Measurements from ENCODE around the gene GAS2L1.

DNA sequence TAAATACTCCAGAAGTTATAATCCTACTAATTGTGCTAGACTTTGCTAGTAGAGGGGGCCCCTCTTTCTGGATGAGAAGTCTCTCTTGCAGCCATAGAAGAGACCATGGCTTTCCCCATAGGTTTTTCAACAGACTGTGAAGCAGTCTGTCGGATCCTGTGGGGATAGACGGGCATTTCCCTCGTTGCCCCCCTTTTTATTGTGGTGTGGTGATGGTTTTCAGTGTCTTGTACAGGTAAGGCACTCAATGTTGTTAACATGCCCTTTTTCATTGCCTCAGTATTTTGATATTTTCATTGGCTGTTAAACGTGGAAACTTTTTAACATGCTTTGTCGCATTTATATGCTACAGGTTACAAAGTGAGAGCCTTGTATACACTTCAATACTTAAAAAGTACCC lies 16.4 kb upstream of the GAS2L1 start:
- TF ChIP-seq, protein P1, sequence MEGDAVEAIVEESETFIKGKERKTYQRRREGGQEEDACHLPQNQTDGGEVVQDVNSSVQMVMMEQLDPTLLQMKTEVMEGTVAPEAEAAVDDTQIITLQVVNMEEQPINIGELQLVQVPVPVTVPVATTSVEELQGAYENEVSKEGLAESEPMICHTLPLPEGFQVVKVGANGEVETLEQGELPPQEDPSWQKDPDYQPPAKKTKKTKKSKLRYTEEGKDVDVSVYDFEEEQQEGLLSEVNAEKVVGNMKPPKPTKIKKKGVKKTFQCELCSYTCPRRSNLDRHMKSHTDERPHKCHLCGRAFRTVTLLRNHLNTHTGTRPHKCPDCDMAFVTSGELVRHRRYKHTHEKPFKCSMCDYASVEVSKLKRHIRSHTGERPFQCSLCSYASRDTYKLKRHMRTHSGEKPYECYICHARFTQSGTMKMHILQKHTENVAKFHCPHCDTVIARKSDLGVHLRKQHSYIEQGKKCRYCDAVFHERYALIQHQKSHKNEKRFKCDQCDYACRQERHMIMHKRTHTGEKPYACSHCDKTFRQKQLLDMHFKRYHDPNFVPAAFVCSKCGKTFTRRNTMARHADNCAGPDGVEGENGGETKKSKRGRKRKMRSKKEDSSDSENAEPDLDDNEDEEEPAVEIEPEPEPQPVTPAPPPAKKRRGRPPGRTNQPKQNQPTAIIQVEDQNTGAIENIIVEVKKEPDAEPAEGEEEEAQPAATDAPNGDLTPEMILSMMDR (IDR thresholded peaks at IDR 0.05): no peak
- TF ChIP-seq SIN3A (IDR thresholded peaks at IDR 0.05; ENCODE audit: borderline replicate concordance, insufficient read depth, low read depth, low read length): no peak
- TF ChIP-seq, protein P2, sequence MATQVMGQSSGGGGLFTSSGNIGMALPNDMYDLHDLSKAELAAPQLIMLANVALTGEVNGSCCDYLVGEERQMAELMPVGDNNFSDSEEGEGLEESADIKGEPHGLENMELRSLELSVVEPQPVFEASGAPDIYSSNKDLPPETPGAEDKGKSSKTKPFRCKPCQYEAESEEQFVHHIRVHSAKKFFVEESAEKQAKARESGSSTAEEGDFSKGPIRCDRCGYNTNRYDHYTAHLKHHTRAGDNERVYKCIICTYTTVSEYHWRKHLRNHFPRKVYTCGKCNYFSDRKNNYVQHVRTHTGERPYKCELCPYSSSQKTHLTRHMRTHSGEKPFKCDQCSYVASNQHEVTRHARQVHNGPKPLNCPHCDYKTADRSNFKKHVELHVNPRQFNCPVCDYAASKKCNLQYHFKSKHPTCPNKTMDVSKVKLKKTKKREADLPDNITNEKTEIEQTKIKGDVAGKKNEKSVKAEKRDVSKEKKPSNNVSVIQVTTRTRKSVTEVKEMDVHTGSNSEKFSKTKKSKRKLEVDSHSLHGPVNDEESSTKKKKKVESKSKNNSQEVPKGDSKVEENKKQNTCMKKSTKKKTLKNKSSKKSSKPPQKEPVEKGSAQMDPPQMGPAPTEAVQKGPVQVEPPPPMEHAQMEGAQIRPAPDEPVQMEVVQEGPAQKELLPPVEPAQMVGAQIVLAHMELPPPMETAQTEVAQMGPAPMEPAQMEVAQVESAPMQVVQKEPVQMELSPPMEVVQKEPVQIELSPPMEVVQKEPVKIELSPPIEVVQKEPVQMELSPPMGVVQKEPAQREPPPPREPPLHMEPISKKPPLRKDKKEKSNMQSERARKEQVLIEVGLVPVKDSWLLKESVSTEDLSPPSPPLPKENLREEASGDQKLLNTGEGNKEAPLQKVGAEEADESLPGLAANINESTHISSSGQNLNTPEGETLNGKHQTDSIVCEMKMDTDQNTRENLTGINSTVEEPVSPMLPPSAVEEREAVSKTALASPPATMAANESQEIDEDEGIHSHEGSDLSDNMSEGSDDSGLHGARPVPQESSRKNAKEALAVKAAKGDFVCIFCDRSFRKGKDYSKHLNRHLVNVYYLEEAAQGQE (IDR thresholded peaks at IDR 0.05; ENCODE audit: insufficient read depth in 1 of 2, low read depth in 2 of 2, low read length in 1 of 2): no peak
